ENCODE measurements around the gene ANKRD44. TPM values are rescaled to one million over a fixed set of nuclear protein-coding genes. Genes with fewer than 3 reads are reported as not detected.

Gene ANKRD44
- total RNA-seq, 4 donors from 2014 or later: 22.8 to 69.1 (median 37.5) TPM

DNA sequence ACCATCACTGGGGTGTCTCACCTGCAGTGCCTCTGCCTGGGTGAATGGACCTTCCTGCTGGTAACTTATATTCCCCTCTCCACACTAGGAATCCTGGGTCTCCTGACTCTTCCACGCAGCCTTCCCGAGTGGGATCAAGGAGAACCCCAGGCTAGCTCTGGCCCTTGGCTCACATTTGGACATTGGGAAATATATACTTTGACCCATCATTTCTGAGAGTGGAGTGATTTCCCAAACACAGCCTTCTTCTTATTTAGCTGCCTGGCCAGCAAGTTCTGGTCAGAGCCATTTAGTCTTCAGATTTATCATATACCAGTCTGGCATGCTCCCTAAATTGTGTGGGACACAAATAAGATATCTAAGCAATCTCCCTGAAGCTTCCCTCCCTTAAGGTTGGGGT is 237.3 kb downstream of the ANKRD44 start:
- TF ChIP-seq, protein P1, sequence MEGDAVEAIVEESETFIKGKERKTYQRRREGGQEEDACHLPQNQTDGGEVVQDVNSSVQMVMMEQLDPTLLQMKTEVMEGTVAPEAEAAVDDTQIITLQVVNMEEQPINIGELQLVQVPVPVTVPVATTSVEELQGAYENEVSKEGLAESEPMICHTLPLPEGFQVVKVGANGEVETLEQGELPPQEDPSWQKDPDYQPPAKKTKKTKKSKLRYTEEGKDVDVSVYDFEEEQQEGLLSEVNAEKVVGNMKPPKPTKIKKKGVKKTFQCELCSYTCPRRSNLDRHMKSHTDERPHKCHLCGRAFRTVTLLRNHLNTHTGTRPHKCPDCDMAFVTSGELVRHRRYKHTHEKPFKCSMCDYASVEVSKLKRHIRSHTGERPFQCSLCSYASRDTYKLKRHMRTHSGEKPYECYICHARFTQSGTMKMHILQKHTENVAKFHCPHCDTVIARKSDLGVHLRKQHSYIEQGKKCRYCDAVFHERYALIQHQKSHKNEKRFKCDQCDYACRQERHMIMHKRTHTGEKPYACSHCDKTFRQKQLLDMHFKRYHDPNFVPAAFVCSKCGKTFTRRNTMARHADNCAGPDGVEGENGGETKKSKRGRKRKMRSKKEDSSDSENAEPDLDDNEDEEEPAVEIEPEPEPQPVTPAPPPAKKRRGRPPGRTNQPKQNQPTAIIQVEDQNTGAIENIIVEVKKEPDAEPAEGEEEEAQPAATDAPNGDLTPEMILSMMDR (IDR thresholded peaks at IDR 0.05; ENCODE audit: low read depth): no peak

DNA sequence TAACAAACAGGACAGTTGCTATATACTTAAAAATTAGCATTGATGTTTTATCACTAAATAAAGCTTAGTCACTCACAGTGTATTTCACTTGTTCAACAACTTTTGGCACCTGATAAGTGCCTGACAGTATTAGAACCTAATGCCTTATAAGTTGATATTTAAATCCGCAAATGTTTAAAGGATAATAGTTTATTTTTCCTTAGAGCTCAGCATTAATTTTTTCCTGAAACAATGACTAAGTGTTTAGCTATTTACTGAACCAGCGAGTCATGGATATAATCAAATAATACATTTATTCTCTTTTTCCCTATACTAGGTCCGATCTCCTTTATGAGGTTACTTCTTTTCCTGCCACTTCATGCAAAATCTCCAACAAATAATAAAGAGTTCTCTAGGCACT is 238.0 kb downstream of the ANKRD44 start:
- TF ChIP-seq, protein P1 (IDR thresholded peaks at IDR 0.05; ENCODE audit: low read depth): no peak

DNA sequence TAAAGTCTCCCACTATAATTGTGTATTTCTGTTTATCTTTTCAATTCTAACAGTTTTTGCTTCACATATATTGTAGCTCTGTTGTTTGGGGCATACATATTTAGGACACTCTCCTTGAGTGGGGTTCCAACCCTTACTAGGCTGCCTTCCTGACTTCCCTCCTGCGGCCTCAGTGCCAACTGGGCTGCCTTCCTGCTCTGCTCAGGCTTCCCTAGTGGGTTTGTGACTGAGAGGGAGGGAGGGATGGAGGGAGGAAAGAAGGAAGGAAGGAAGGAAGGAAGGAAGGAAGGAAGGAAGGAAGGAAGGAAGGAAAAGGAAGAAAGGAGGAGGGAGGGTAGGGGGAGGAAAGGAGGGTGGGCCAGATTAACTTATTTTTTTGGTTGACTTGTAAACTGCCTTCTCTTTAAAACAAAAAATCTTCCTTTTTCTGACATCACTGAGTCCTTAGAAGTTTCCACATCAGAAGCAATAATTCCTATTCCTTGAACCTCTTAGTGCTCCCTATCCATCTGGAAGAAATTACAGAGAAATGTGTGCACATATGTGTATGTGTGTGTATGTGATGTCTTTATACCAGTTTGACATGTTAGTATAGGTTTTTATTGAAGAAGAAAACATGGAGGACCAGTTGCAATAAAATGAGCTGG is 238.7 kb downstream of the ANKRD44 start:
- TF ChIP-seq, protein P1 (IDR thresholded peaks at IDR 0.05; ENCODE audit: low read depth): no peak

DNA sequence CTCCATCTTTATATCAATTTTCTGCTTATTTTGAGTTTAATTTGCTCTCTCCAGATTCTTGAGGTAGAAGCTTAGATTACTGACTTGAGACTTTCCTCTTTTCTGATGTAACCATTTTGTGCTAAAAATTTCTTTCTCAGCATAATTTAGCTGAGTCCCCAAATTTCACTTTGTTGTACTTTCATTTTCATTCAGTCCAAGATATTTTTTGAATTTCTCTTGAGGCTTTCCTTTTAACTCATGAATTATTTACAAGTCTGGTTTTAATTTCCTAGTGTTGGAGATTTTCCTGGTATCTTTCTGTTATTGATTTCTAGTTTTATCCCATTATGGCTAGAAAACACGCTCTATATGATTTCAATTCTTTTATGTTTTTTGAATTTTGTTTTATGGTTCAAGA is 239.4 kb downstream of the ANKRD44 start:
- TF ChIP-seq, protein P1 (IDR thresholded peaks at IDR 0.05; ENCODE audit: low read depth): no peak

DNA sequence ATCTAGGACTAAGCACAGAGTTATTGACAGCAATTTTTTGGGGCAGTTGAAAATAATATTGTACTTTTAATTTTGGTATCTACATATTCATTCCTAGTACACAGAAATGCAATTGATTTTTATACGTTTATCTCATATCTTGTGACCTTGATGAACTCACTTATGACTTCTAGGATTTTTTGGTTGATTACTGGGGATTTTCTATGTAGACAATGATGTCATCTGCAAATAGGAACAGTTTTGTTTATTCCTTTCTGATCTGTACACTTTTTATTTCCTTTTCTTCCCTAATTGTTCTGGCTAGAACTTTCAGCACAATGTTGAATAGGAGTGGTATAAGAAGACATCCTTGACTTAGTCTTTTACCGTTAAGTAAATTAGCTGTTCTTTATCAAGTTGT is 240.6 kb downstream of the ANKRD44 start:
- TF ChIP-seq, protein P1 (IDR thresholded peaks at IDR 0.05; ENCODE audit: low read depth): no peak

DNA sequence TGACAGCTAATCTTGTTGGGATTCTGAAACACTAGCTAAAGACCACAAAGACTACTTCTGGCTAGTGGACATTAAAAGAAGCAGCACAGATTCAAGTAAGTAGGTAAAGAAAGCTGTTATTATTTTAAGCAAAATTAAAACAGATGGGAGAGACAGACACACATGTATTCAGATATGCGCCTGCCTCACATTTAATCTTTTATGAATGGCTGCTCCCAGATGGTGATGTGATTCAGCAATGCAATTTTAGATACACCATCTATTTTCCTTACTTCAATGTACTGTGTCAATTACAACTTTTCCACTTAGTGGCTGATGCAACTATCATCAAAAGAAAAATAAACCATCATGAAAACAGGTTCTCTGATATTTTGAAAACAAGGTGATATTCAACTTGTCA is 251.1 kb downstream of the ANKRD44 start:
- TF ChIP-seq, protein P1 (IDR thresholded peaks at IDR 0.05; ENCODE audit: low read depth): no peak

DNA sequence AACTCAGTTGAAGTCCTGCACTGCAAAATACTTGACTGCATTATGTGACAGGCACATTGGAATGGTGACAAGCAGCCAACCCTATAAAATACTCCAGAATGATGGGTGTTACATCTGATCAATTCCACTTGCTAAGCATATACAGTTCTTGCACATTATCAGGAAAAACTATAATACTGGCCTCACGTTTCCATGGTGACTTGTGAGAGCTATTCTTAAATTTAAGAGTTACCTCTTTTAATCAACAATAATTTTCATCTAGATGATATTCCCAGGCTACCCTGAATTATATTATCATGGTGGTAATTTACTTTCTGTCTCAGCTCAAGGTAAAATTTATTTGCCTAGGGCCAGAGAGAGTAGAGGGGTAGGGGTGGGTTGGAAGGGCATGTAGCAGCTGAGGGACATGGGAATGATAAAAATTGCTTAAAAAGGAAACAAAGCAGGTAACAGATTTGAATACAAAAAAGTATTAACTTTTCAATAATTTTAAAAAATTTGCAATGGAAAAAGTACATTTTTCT is 251.7 kb downstream of the ANKRD44 start:
- TF ChIP-seq, protein P1 (IDR thresholded peaks at IDR 0.05; ENCODE audit: low read depth): no peak
